ENCODE results near the gene SMTNL2.
"Not testable (repeated sequence)": the region's sequence is repeated elsewhere in the genome, so short reads cannot be mapped to it uniquely, and the experiment has no call there.

DNA sequence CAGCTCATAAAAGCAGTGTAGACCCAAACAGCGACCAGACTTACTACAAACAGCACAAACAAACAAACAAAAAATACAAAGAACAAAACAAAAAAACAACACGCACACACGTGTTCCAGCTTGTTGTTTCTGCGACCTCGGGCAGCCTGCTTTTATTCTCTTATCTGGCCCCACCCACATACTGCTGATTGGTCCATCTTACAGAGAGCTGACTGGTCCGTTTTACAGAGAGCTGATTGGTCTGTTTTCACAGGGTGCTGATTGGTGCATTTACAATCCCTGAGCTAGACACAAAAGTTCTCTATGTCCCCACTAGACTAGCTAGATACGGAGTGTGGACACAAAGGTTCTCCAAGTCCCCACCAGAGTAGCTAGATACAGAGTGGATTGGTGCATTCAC is 71.6 kb downstream of the SMTNL2 start:
- not testable (repeated sequence) for TF ChIP-seq POLR2A (IDR thresholded peaks at IDR 0.05)
- TF ChIP-seq, protein P1, sequence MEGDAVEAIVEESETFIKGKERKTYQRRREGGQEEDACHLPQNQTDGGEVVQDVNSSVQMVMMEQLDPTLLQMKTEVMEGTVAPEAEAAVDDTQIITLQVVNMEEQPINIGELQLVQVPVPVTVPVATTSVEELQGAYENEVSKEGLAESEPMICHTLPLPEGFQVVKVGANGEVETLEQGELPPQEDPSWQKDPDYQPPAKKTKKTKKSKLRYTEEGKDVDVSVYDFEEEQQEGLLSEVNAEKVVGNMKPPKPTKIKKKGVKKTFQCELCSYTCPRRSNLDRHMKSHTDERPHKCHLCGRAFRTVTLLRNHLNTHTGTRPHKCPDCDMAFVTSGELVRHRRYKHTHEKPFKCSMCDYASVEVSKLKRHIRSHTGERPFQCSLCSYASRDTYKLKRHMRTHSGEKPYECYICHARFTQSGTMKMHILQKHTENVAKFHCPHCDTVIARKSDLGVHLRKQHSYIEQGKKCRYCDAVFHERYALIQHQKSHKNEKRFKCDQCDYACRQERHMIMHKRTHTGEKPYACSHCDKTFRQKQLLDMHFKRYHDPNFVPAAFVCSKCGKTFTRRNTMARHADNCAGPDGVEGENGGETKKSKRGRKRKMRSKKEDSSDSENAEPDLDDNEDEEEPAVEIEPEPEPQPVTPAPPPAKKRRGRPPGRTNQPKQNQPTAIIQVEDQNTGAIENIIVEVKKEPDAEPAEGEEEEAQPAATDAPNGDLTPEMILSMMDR (IDR thresholded peaks at IDR 0.05): not testable (repeated sequence)
